Measurements from ENCODE around the gene SEC11C. TPM values are rescaled to one million over a fixed set of nuclear protein-coding genes. Genes with fewer than 3 reads are reported as not detected.

Gene SEC11C
- 11.1 TPM for total RNA-seq
- 44.1 TPM for polyA plus RNA-seq

DNA sequence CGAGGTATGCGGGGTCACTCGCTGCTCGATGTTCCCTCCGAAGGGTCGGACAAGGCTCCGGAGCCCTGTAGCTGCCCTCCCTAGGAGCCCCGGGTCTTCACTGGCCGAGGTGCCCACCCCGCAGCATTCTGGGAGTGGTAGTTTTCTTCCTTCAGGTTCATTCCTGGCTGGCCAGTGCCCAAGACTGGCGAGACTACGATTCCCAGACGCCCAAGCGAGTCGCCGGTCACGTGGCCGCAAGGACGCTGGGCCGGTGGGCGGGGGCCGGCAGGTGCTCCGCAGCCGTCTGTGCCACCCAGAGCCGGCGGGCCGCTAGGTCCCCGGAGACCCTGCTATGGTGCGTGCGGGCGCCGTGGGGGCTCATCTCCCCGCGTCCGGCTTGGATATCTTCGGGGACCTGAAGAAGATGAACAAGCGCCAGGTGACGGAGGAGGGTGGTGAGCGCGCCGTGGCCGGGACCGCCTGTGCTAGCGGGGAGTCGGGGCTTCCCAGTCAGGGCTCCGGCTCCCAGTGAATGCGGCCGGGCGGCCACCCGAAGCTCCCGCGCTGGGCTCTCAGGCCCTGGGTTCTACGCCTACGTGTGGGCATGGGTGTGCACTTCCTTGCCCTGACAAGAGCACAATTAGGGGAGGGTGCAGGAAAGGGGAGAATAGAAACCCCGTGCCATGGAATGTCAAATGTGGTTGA is at the start of gene SEC11C:
Gene SEC11C (plus strand): TSS at position 270 of the 687 bp plus-strand sequence. CDS start 65 bp downstream, at position 335.
- Histone ChIP-seq H3K27ac (ENCODE audit: low read depth) (peak within 1 kb of the TSS; percentile 62), H3K4me1 (ENCODE audit: insufficient read depth) (no peaks in the 10 kb centered on the region), H3K4me3 (ENCODE audit: low read depth, low read length) (peak within 1 kb of the TSS; percentile 68), H3K36me3 (ENCODE audit: insufficient read depth) (no peaks in the 10 kb centered on the region)
- WGBS, result under 1% methylated on average over 55 of the region's 55 CpGs
- peak; percentile 94 for DNase-seq (ENCODE audit: extremely low spot score)

GRCh38 chr18:59090966-59091603 is 48.6 kb upstream of the SEC11C start:
- no peak for DNase-seq (ENCODE audit: extremely low spot score)
- WGBS, result 79% methylated on average over 5 of the region's 5 CpGs
- no peaks in the 10 kb centered on the region for H3K4me1 ChIP-seq (ENCODE audit: insufficient read depth)
- H3K27ac ChIP-seq (ENCODE audit: low read depth), result no peak overlapping the region
- H3K4me3 ChIP-seq (ENCODE audit: low read depth, low read length), result no peak overlapping the region
- no peaks in the 10 kb centered on the region for H3K36me3 ChIP-seq (ENCODE audit: insufficient read depth)

DNA sequence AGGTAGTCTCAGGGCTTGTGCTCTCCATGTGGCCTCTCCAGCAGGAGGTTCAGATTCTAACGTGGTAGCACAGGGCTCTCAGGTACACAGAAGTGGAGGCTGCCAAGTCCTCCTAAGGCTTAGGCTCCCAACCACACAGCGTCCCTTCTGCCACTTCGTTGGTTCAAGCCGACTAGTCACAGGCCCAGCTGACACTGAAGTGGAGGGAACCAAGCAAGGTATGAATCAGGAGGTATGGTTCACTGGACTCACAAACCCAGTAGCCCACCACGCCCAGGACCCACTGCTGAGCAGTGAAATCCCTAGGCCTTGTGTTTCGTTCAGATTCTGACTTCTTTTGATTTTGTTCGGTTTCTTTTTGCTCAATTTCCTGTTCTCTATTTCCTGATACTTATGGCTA is 46.0 kb upstream of the SEC11C start:
- no peak overlapping the region for H3K27ac ChIP-seq (ENCODE audit: low read depth)
- no peak overlapping the region for H3K4me3 ChIP-seq (ENCODE audit: low read depth, low read length)
- H3K4me1 ChIP-seq (ENCODE audit: insufficient read depth), result no peaks in the 10 kb centered on the region
- 88% methylated on average over 7 of the region's 7 CpGs for WGBS
- H3K36me3 ChIP-seq (ENCODE audit: insufficient read depth), result no peaks in the 10 kb centered on the region
- DNase-seq (ENCODE audit: extremely low spot score), result no peak

- no peak overlapping the region for H3K27ac ChIP-seq (ENCODE audit: low read depth)
- H3K4me3 ChIP-seq (ENCODE audit: low read depth, low read length), result no peak overlapping the region
- H3K36me3 ChIP-seq (ENCODE audit: insufficient read depth), result no peaks in the 10 kb centered on the region
- no peaks in the 10 kb centered on the region for H3K4me1 ChIP-seq (ENCODE audit: insufficient read depth)
- WGBS, result 96% methylated on average over 5 of the region's 5 CpGs
- no peak for DNase-seq (ENCODE audit: extremely low spot score)
These were observed 45.1 kb upstream of the SEC11C start for GRCh38 chr18:59094569-59094968.

GRCh38 chr18:59096098-59096789 is 43.4 kb upstream of the SEC11C start:
- 77% methylated on average over 7 of the region's 7 CpGs for WGBS
- Histone ChIP-seq H3K27ac (ENCODE audit: low read depth) (no peak overlapping the region), H3K4me1 (ENCODE audit: insufficient read depth) (no peaks in the 10 kb centered on the region), H3K4me3 (ENCODE audit: low read depth, low read length) (no peak overlapping the region), H3K36me3 (ENCODE audit: insufficient read depth) (no peaks in the 10 kb centered on the region)
- no peak for DNase-seq (ENCODE audit: extremely low spot score)

GRCh38 chr18:59101830-59102414 is 37.8 kb upstream of the SEC11C start:
- no peaks in the 10 kb centered on the region for H3K4me1 ChIP-seq (ENCODE audit: insufficient read depth)
- WGBS, result 39% methylated on average over 4 of the region's 4 CpGs
- H3K27ac ChIP-seq (ENCODE audit: low read depth), result no peak overlapping the region
- H3K4me3 ChIP-seq (ENCODE audit: low read depth, low read length), result no peak overlapping the region
- H3K36me3 ChIP-seq (ENCODE audit: insufficient read depth), result no peaks in the 10 kb centered on the region
- no peak for DNase-seq (ENCODE audit: extremely low spot score)

GRCh38 chr18:59109375-59109774 is 30.3 kb upstream of the SEC11C start:
- WGBS, result 32% methylated on average over 6 of the region's 6 CpGs
- no peak overlapping the region for H3K27ac ChIP-seq (ENCODE audit: low read depth)
- H3K36me3 ChIP-seq (ENCODE audit: insufficient read depth), result no peaks in the 10 kb centered on the region
- no peak for DNase-seq (ENCODE audit: extremely low spot score)
- no peak overlapping the region for H3K4me3 ChIP-seq (ENCODE audit: low read depth, low read length)
- no peaks in the 10 kb centered on the region for H3K4me1 ChIP-seq (ENCODE audit: insufficient read depth)

DNA sequence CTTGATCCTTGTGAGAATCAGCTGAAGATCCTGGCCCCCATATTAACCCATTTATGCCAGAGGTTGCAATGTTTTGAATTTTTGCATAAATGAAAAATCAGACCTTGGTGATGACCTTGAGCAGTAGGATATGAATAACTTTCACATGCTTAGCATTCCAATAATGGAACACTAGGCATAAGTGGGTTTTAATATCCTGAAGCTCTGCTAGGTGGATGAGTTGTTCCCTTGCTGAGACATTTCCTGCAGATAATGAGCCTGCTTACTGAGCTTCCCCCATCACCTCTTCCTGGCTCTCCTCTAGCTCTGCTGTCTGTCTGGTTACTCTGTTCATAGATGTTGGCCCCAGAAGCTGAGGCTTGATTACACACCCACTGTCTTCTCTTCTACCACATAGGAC is 25.5 kb upstream of the SEC11C start:
- Histone ChIP-seq H3K4me1 (ENCODE audit: insufficient read depth) (no peaks in the 10 kb centered on the region), H3K27ac (ENCODE audit: low read depth) (no peak overlapping the region), H3K4me3 (ENCODE audit: low read depth, low read length) (no peak overlapping the region), H3K36me3 (ENCODE audit: insufficient read depth) (no peaks in the 10 kb centered on the region)
- DNase-seq (ENCODE audit: extremely low spot score), result no peak

GRCh38 chr18:59123588-59124369 is 15.9 kb upstream of the SEC11C start:
- 50% methylated on average over 5 of the region's 5 CpGs for WGBS
- H3K27ac ChIP-seq (ENCODE audit: low read depth), result no peak overlapping the region
- no peak for DNase-seq (ENCODE audit: extremely low spot score)
- no peaks in the 10 kb centered on the region for H3K4me1 ChIP-seq (ENCODE audit: insufficient read depth)
- H3K4me3 ChIP-seq (ENCODE audit: low read depth, low read length), result no peak overlapping the region
- no peaks in the 10 kb centered on the region for H3K36me3 ChIP-seq (ENCODE audit: insufficient read depth)

DNA sequence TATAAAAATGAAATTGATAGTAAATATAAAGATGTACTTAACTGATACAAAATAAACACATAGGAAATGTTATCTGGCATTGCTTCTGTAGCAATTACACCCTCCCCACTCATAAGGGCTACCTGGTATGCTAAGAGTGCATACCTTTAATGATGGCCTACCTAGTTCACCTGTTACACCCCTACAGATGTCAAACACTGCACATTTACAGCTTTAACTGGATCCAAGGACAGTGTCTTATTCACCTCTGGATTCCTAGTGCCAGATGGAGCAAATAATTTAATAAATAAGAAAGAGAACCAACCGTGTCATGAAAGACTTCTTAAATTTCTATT is 15.3 kb upstream of the SEC11C start:
- 71% methylated on average over 1 of the region's 1 CpG for WGBS
- Histone ChIP-seq H3K4me1 (ENCODE audit: insufficient read depth) (no peaks in the 10 kb centered on the region), H3K36me3 (ENCODE audit: insufficient read depth) (no peaks in the 10 kb centered on the region), H3K4me3 (ENCODE audit: low read depth, low read length) (no peak overlapping the region), H3K27ac (ENCODE audit: low read depth) (no peak overlapping the region)
- DNase-seq (ENCODE audit: extremely low spot score), result no peak

GRCh38 chr18:59127047-59127446 is 12.6 kb upstream of the SEC11C start:
- H3K4me1 ChIP-seq (ENCODE audit: insufficient read depth), result no peaks in the 10 kb centered on the region
- WGBS, result 60% methylated on average over 6 of the region's 6 CpGs
- no peak overlapping the region for H3K27ac ChIP-seq (ENCODE audit: low read depth)
- no peak overlapping the region for H3K4me3 ChIP-seq (ENCODE audit: low read depth, low read length)
- DNase-seq (ENCODE audit: extremely low spot score), result no peak
- H3K36me3 ChIP-seq (ENCODE audit: insufficient read depth), result no peaks in the 10 kb centered on the region

- DNase-seq (ENCODE audit: extremely low spot score), result no peak
- Histone ChIP-seq H3K4me3 (ENCODE audit: low read depth, low read length) (no peak overlapping the region), H3K27ac (ENCODE audit: low read depth) (no peak overlapping the region), H3K36me3 (ENCODE audit: insufficient read depth) (no peaks in the 10 kb centered on the region), H3K4me1 (ENCODE audit: insufficient read depth) (no peaks in the 10 kb centered on the region)
- WGBS, result 62% methylated on average over 4 of the region's 4 CpGs
These were observed 9.6 kb upstream of the SEC11C start for GRCh38 chr18:59129951-59130703.

Data from urinary bladder (tissue), 4 donors.